KBM-7 (cell line): ENCODE measurements around the gene VWDE.
A peak's percentile ranks its signal among the peaks of the same experiment; 100 is the strongest.

Experiments
- DNase-seq: peaks from one replicate; pipeline ENCODE4 v3.0.0-alpha.2; 2015
- in situ Hi-C: fragments of 300-500 bp; cut with MboI; formaldehyde crosslinking; loops from 2 replicates; pipeline ENCODE4 v1.14.3; 2020; ENCODE audit warnings: low sequenced_read_pairs, low pct_unique_long_range_greater_than_20kb, mixed read lengths

Gene VWDE

GRCh38 chr7:12303062-12303461 is 100.6 kb downstream of the VWDE start:
- DNase-seq = no peak
- in situ Hi-C loops = loop anchor here (25.0 kb wide), 1 partner anchor 241 kb away; no protein-coding TSS in a partner anchor

- in situ Hi-C loops = loop anchor here (25.0 kb wide), 1 partner anchor 238 kb away; no protein-coding TSS in a partner anchor
- no peak for DNase-seq
These were observed 103.2 kb downstream of the VWDE start for GRCh38 chr7:12300415-12300814.

GRCh38 chr7:12299367-12299766 is 104.3 kb downstream of the VWDE start:
- in situ Hi-C loops = no loop called here
- no peak for DNase-seq

- in situ Hi-C loops = no loop called here
- no peak for DNase-seq
These were observed 106.2 kb downstream of the VWDE start for GRCh38 chr7:12297283-12298108.

- in situ Hi-C loops = no loop called here
- DNase-seq = no peak
These were observed 107.6 kb downstream of the VWDE start for GRCh38 chr7:12296051-12296570.

- DNase-seq = peak; percentile 49
- in situ Hi-C loops = no loop called here
These were observed 109.0 kb downstream of the VWDE start for GRCh38 chr7:12294701-12295100.

- in situ Hi-C loops = no loop called here
- DNase-seq = no peak
These were observed 111.8 kb downstream of the VWDE start for GRCh38 chr7:12291870-12292269.

GRCh38 chr7:12290761-12291160 is 112.9 kb downstream of the VWDE start:
- no peak for DNase-seq
- in situ Hi-C loops = no loop called here

GRCh38 chr7:12289996-12290395 is 113.7 kb downstream of the VWDE start:
- in situ Hi-C loops = no loop called here
- DNase-seq = no peak

GRCh38 chr7:12287901-12288300 is 115.8 kb downstream of the VWDE start:
- in situ Hi-C loops = no loop called here
- DNase-seq = no peak

- DNase-seq = no peak
- in situ Hi-C loops = no loop called here
These were observed 122.6 kb downstream of the VWDE start for GRCh38 chr7:12281038-12281437.
